ENCODE data around the gene MMP25.

Gene MMP25

DNA sequence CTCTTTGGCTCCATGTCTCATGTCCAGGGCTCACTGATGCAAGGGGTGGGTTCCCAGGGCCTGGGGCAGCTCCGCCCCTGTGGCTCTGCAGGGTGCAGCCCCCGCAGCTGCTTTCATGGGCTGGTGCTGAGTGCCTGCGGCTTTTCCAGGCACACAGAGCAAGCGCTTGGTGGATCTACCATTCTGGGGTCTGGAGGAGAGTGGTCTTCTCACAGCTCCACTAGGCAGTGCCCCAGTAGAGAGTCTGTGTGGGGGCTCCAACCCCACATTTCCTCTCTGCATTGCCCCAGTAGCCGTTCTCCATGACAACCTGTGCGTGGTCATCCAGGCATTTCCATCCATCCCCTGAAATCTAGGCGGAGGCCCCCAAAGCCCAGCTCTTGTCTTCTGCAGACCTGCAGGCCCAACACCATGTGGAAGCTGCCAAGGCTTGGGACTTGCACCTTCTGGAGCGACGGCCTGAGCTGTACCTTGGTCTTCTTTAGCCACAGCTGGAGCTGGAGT, 24.3 kb downstream of the MMP25 start:
- no peak for TF ChIP-seq EGR1 (IDR thresholded peaks at IDR 0.05)
- TF ChIP-seq TEAD4 (IDR thresholded peaks at IDR 0.05): no peak
- no peak for TF ChIP-seq USF1 (IDR thresholded peaks at IDR 0.05)
- TF ChIP-seq, protein P1, sequence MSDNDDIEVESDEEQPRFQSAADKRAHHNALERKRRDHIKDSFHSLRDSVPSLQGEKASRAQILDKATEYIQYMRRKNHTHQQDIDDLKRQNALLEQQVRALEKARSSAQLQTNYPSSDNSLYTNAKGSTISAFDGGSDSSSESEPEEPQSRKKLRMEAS (IDR thresholded peaks at IDR 0.05): no peak
- TF ChIP-seq ZBTB7A (IDR thresholded peaks at IDR 0.05; ENCODE audit: low read depth): no peak
- TF ChIP-seq, protein P2, sequence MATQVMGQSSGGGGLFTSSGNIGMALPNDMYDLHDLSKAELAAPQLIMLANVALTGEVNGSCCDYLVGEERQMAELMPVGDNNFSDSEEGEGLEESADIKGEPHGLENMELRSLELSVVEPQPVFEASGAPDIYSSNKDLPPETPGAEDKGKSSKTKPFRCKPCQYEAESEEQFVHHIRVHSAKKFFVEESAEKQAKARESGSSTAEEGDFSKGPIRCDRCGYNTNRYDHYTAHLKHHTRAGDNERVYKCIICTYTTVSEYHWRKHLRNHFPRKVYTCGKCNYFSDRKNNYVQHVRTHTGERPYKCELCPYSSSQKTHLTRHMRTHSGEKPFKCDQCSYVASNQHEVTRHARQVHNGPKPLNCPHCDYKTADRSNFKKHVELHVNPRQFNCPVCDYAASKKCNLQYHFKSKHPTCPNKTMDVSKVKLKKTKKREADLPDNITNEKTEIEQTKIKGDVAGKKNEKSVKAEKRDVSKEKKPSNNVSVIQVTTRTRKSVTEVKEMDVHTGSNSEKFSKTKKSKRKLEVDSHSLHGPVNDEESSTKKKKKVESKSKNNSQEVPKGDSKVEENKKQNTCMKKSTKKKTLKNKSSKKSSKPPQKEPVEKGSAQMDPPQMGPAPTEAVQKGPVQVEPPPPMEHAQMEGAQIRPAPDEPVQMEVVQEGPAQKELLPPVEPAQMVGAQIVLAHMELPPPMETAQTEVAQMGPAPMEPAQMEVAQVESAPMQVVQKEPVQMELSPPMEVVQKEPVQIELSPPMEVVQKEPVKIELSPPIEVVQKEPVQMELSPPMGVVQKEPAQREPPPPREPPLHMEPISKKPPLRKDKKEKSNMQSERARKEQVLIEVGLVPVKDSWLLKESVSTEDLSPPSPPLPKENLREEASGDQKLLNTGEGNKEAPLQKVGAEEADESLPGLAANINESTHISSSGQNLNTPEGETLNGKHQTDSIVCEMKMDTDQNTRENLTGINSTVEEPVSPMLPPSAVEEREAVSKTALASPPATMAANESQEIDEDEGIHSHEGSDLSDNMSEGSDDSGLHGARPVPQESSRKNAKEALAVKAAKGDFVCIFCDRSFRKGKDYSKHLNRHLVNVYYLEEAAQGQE (IDR thresholded peaks at IDR 0.05; ENCODE audit: low read depth): no peak
- TF ChIP-seq NFIC (IDR thresholded peaks at IDR 0.05): no peak
- TF ChIP-seq CEBPB (IDR thresholded peaks at IDR 0.05): no peak
- no peak for TF ChIP-seq EP300 (IDR thresholded peaks at IDR 0.05; ENCODE audit: borderline replicate concordance)
- TF ChIP-seq FOXM1 (IDR thresholded peaks at IDR 0.05; ENCODE audit: borderline replicate concordance, low read depth): no peak
- no peak for TF ChIP-seq RAD21 (IDR thresholded peaks at IDR 0.05; ENCODE audit: low read depth)
- TF ChIP-seq TAF1 (IDR thresholded peaks at IDR 0.05; ENCODE audit: low read depth): no peak
- no peak for TF ChIP-seq CREB1 (IDR thresholded peaks at IDR 0.05; ENCODE audit: low read depth)
- no peak for TF ChIP-seq TCF12 (IDR thresholded peaks at IDR 0.05; ENCODE audit: low read depth)

DNA sequence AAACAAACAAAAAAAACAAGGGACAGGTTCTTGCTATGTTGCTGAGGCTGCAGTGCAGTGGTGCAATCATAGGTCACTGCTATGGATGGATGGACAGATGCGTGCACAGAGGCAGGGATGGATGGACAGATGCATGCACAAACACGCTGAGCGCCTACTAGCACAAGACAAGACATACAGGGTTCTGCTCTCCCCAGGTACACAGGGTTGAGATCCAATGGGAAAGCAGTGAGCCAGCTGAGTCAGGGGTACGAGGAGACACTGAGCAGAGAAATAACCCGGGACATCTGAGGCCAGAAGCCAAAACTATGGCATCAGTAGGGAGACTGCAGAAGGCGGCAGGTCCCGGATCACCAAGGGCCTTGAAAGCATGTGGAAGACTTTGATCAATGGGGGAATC, 25.3 kb downstream of the MMP25 start:
- no peak for TF ChIP-seq YY1 (IDR thresholded peaks at IDR 0.05; ENCODE audit: low read depth)
- TF ChIP-seq NFIC (IDR thresholded peaks at IDR 0.05): no peak
- no peak for TF ChIP-seq USF1 (IDR thresholded peaks at IDR 0.05)
- TF ChIP-seq, protein P1 (IDR thresholded peaks at IDR 0.05): no peak
- no peak for TF ChIP-seq EGR1 (IDR thresholded peaks at IDR 0.05)
- no peak for TF ChIP-seq CEBPB (IDR thresholded peaks at IDR 0.05)
- no peak for TF ChIP-seq TEAD4 (IDR thresholded peaks at IDR 0.05)
- TF ChIP-seq, protein P2 (IDR thresholded peaks at IDR 0.05; ENCODE audit: low read depth): no peak
- no peak for TF ChIP-seq TCF12 (IDR thresholded peaks at IDR 0.05; ENCODE audit: low read depth)
- no peak for TF ChIP-seq FOXM1 (IDR thresholded peaks at IDR 0.05; ENCODE audit: borderline replicate concordance, low read depth)
- no peak for TF ChIP-seq RAD21 (IDR thresholded peaks at IDR 0.05; ENCODE audit: low read depth)

DNA sequence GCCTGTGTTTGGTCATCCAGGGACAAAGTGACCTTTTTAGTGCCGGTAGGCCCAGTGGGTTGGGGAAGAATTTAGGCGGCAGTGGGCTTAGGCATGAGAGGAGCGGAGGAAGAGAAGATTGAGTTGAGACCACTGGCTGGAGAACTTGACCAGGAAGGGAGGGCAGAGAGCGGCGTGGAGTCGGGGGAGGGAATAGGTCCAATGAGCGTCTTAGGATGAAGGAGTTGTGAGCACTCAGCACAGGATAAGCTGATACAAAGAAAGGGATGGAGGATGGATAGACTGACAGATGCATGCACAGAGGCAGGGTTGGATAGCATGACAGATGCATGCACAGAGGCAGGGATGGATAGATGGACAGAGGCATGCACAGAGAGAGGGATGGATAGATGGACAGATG, 27.1 kb downstream of the MMP25 start:
- TF ChIP-seq NFIC (IDR thresholded peaks at IDR 0.05) (no peak), CEBPB (IDR thresholded peaks at IDR 0.05) (no peak), EP300 (IDR thresholded peaks at IDR 0.05; ENCODE audit: borderline replicate concordance) (no peak), ZBTB7A (IDR thresholded peaks at IDR 0.05; ENCODE audit: low read depth) (no peak), FOXM1 (IDR thresholded peaks at IDR 0.05; ENCODE audit: borderline replicate concordance, low read depth) (no peak), RAD21 (IDR thresholded peaks at IDR 0.05; ENCODE audit: low read depth) (no peak), TEAD4 (IDR thresholded peaks at IDR 0.05) (no peak), USF1 (IDR thresholded peaks at IDR 0.05) (no peak), TCF12 (IDR thresholded peaks at IDR 0.05; ENCODE audit: low read depth) (no peak), CREB1 (IDR thresholded peaks at IDR 0.05; ENCODE audit: low read depth) (no peak), EGR1 (IDR thresholded peaks at IDR 0.05) (no peak), TAF1 (IDR thresholded peaks at IDR 0.05; ENCODE audit: low read depth) (no peak), YY1 (IDR thresholded peaks at IDR 0.05; ENCODE audit: low read depth) (no peak)
- TF ChIP-seq, protein P1 (IDR thresholded peaks at IDR 0.05): no peak
- TF ChIP-seq, protein P2 (IDR thresholded peaks at IDR 0.05; ENCODE audit: low read depth): no peak
